Thymus (tissue), 11 donors: ENCODE data around the gene KRTAP17-1. TPM values are rescaled to one million over a fixed set of nuclear protein-coding genes. Genes with fewer than 3 reads are reported as not detected.

Experiments used
- DNase-seq, 9 donors: peaks; one replicate each; pipeline ENCODE4 v3.0.0-alpha.2; 2013; ENCODE audit warnings: low spot score in 9 of 9, low read depth in 6 of 9, missing footprints in 1 of 9
- H3K27ac ChIP-seq, 2 donors: one replicate each; pipeline ENCODE4 v1.5.1; 2013; ENCODE audit warnings: control low read depth in 1 of 2, low read depth in 1 of 2, low read length in 1 of 2, mild to moderate bottlenecking in 1 of 2, moderate library complexity in 1 of 2
- H3K27me3 ChIP-seq, 2 donors: one replicate each; pipeline ENCODE4 v1.5.1; 2013; ENCODE audit warnings: low read length in 1 of 2; ENCODE audit not compliant: control insufficient read depth in 2 of 2, insufficient read depth in 1 of 2
- H3K36me3 ChIP-seq, 2 donors: one replicate each; pipeline ENCODE4 v1.5.1; 2013; ENCODE audit warnings: low read length in 1 of 2, mild to moderate bottlenecking in 1 of 2, moderate library complexity in 1 of 2; ENCODE audit not compliant: control insufficient read depth in 2 of 2, insufficient read depth in 2 of 2
- H3K4me1 ChIP-seq, 2 donors: one replicate each; pipeline ENCODE4 v1.5.1; 2013; ENCODE audit warnings: low read length in 2 of 2; ENCODE audit not compliant: control insufficient read depth in 2 of 2, insufficient read depth in 2 of 2
- H3K4me3 ChIP-seq, 2 donors: one replicate each; pipeline ENCODE4 v1.5.1; 2013; ENCODE audit warnings: low read length in 2 of 2, control low read depth in 1 of 2, mild to moderate bottlenecking in 1 of 2
- H3K9me3 ChIP-seq, 2 donors: one replicate each; pipeline ENCODE4 v1.5.1; 2013; ENCODE audit warnings: low read length in 1 of 2, mild to moderate bottlenecking in 1 of 2; ENCODE audit not compliant: control insufficient read depth in 2 of 2, insufficient read depth in 1 of 2
- WGBS: extraction: QIAGEN DNeasy Blood & Tissue Kit; methylation state at CpG from one replicate; pipeline ENCODE4 v1.1.7; 2013; 5-methylcytosine and 5-hydroxymethylcytosine counted together
- polyA plus RNA-seq: library from polyadenylated mRNA; stranded (reverse); fragments of 200-250 nt; gene quantifications from one replicate; pipeline ENCODE4 v1.2.3, GENCODE V29; 2013
- total RNA-seq: library from RNA; stranded (reverse); fragments of 120-200 nt; gene quantifications from one replicate; pipeline ENCODE4 v1.2.4, GENCODE V29; 2013
- donor health status: healthy.

KRTAP17-1 gene
- total and polyA plus RNA-seq, 2 donors: 0.09 to 0.11 TPM

- no peak overlapping the region for H3K4me3 ChIP-seq
- no peaks in the 10 kb centered on the region for H3K4me1 ChIP-seq
- WGBS: 94% methylated on average over 17 of the region's 17 CpGs
- H3K9me3 ChIP-seq: no peaks in the 10 kb centered on the region
- peaks cover 0 to 2% of the 10 kb centered on the region in 2 donors for H3K27me3 ChIP-seq
- H3K27ac ChIP-seq: no peak overlapping the region
- H3K36me3 ChIP-seq: no peaks in the 10 kb centered on the region
- no peak for DNase-seq
Measured at GRCh38 chr17:41315814-41316445, 420 bp upstream of the KRTAP17-1 start.

- H3K27me3 ChIP-seq: peaks cover 0 to 2% of the 10 kb centered on the region in 2 donors
- peaks cover 2 to 12% of the 10 kb centered on the region in 2 donors for H3K9me3 ChIP-seq
- 92% methylated on average over 1 of the region's 1 CpG for WGBS
- H3K4me3 ChIP-seq: no peak overlapping the region
- DNase-seq: no peak
- H3K4me1 ChIP-seq: peaks cover 0 to 23% of the 10 kb centered on the region in 2 donors
- H3K27ac ChIP-seq: no peak overlapping the region
- no peaks in the 10 kb centered on the region for H3K36me3 ChIP-seq
Measured at GRCh38 chr17:41311111-41311510, 4.4 kb downstream of the KRTAP17-1 start.

GRCh38 chr17:41308918-41309359 lies 6.6 kb downstream of the KRTAP17-1 start, which contains the start of gene KRTAP16-1:
KRTAP16-1 (minus strand) TSS chr17:41309309; CDS start chr17:41309253, 56 bp downstream.
- DNase-seq: no peak
- no peak within 1 kb of the TSS for H3K4me3 ChIP-seq
- WGBS: 8% methylated on average over 7 of the region's 7 CpGs

GRCh38 chr17:41308251-41308917 lies 7.1 kb downstream of the KRTAP17-1 start:
- DNase-seq: peak in 7 of 9 donors; percentile 33 to 78 (median 43)
- H3K4me3 ChIP-seq: no peak overlapping the region
- WGBS: 6% methylated on average over 10 of the region's 10 CpGs

More at GRCh38 chr17:41308918-41309359, 6.6 kb downstream of the KRTAP17-1 start, which contains the start of gene KRTAP16-1:
- peaks cover 0 to 23% of the 10 kb centered on the region in 2 donors for H3K4me1 ChIP-seq
- H3K27me3 ChIP-seq: no peaks in the 10 kb centered on the region
- H3K36me3 ChIP-seq: no peaks in the 10 kb centered on the region
- H3K9me3 ChIP-seq: peaks cover 2 to 12% of the 10 kb centered on the region in 2 donors
- peak within 1 kb of the TSS; percentile 74 to 91 for H3K27ac ChIP-seq

GRCh38 chr17:41307647-41308046 lies 7.9 kb downstream of the KRTAP17-1 start:
- Histone ChIP-seq H3K4me1 (peaks cover 0 to 23% of the 10 kb centered on the region in 2 donors), H3K36me3 (no peaks in the 10 kb centered on the region), H3K4me3 (no peak overlapping the region), H3K27ac (peak overlapping the region in 1 of 2 donors; percentile 69), H3K27me3 (no peaks in the 10 kb centered on the region), H3K9me3 (peaks cover 2 to 12% of the 10 kb centered on the region in 2 donors)
- 95% methylated on average over 9 of the region's 9 CpGs for WGBS
- no peak for DNase-seq

More at GRCh38 chr17:41308251-41308917, 7.1 kb downstream of the KRTAP17-1 start:
- peaks cover 2 to 12% of the 10 kb centered on the region in 2 donors for H3K9me3 ChIP-seq
- peak overlapping the region; percentile 74 to 91 for H3K27ac ChIP-seq
- H3K4me1 ChIP-seq: peaks cover 0 to 23% of the 10 kb centered on the region in 2 donors
- H3K27me3 ChIP-seq: no peaks in the 10 kb centered on the region
- no peaks in the 10 kb centered on the region for H3K36me3 ChIP-seq

GRCh38 chr17:41304091-41304490 lies 11.4 kb downstream of the KRTAP17-1 start:
- peaks cover 0 to 22% of the 10 kb centered on the region in 2 donors for H3K4me1 ChIP-seq
- DNase-seq: no peak
- H3K9me3 ChIP-seq: peaks cover 2 to 10% of the 10 kb centered on the region in 2 donors
- no peak overlapping the region for H3K27ac ChIP-seq
- no peak overlapping the region for H3K4me3 ChIP-seq
- no peaks in the 10 kb centered on the region for H3K36me3 ChIP-seq
- 89% methylated on average over 12 of the region's 12 CpGs for WGBS
- H3K27me3 ChIP-seq: no peaks in the 10 kb centered on the region

GRCh38 chr17:41302981-41303380 lies 12.5 kb downstream of the KRTAP17-1 start:
- 97% methylated on average over 4 of the region's 4 CpGs for WGBS
- Histone ChIP-seq H3K27me3 (no peaks in the 10 kb centered on the region), H3K4me3 (no peak overlapping the region)

GRCh38 chr17:41301916-41302901 lies 13.3 kb downstream of the KRTAP17-1 start, which contains the start of gene KRTAP29-1:
KRTAP29-1 (minus strand) TSS chr17:41302851; CDS start chr17:41302851, 0 bp downstream.
- Histone ChIP-seq H3K4me3 (no peak within 1 kb of the TSS), H3K4me1 (peaks cover 0 to 8% of the 10 kb centered on the region in 2 donors), H3K27me3 (no peaks in the 10 kb centered on the region), H3K9me3 (no peaks in the 10 kb centered on the region), H3K36me3 (no peaks in the 10 kb centered on the region), H3K27ac (no peak within 1 kb of the TSS)
- DNase-seq: no peak
- WGBS: 82% methylated on average over 11 of the region's 11 CpGs

More at GRCh38 chr17:41302981-41303380, 12.5 kb downstream of the KRTAP17-1 start:
- Histone ChIP-seq H3K9me3 (peaks cover 0 to 2% of the 10 kb centered on the region in 2 donors), H3K36me3 (no peaks in the 10 kb centered on the region), H3K4me1 (peaks cover 0 to 14% of the 10 kb centered on the region in 2 donors), H3K27ac (no peak overlapping the region)
- DNase-seq: no peak
